ENCODE results near the gene DNM2. TPM values are rescaled to one million over a fixed set of nuclear protein-coding genes. Genes with fewer than 3 reads are reported as not detected.

DNM2 gene
- total and polyA plus RNA-seq, 8 donors, result 77.8 to 541 (median 277) TPM

DNA sequence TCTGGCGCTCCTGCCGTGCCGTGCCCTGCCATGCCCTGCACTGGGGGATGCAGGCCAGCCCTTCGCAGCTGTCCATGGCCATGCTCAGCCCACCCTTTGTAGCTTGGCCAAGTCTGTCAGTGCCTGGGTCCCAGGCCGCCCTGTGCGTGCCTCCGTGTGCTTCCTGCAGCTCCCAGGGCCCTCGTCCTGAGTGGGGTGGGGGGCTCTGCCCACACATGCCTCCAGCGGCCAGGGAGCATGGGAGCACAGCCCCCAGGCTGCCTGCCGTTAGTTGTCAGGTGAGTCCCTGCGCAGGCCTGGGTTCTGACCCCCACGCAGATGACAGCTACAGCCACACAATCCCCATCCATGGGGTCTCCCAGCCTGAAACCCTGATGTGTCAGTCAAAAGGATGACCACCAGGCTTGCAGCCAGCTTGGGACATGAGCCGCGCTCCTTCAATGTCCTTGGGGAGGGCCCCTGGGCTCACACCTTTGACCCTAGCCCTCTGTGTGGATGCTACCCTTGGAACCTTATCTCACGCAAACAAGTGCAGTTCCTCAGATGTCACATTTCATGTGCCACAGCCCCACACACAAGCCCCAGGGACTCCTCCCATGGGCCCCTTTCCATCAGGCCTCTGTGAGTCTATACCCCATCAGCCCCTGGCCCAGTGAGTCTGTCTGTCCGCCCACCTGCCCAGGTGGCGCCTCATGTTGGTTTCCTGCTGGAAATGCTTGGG, 93.7 kb downstream of the DNM2 start:
- Histone ChIP-seq H3K4me1 (peaks cover 0 to 63% (median 5%) of the 10 kb centered on the region in 4 donors), H3K27ac (peak overlapping the region in 3 of 5 donors; percentile 57 to 78 (median 65)), H3K4me3 (no peak overlapping the region), H3K9me3 (no peaks in the 10 kb centered on the region), H3K36me3 (peaks cover 52 to 100% (median 98%) of the 10 kb centered on the region in 4 donors), H3K27me3 (no peaks in the 10 kb centered on the region)
- WGBS, 5 donors, result 92 to 95% (median 92%) methylated on average over 9 to 17 of the region's 17 CpGs
- intact Hi-C loops (cut with DNase I; ENCODE audit: low total_unique reads), result no loop called here
- TF ChIP-seq POLR2AphosphoS5 (IDR thresholded peaks at IDR 0.05) (no peak), POLR2A (IDR thresholded peaks at IDR 0.05) (no peak), EP300 (IDR thresholded peaks at IDR 0.05) (no peak)
- TF ChIP-seq, protein P1, sequence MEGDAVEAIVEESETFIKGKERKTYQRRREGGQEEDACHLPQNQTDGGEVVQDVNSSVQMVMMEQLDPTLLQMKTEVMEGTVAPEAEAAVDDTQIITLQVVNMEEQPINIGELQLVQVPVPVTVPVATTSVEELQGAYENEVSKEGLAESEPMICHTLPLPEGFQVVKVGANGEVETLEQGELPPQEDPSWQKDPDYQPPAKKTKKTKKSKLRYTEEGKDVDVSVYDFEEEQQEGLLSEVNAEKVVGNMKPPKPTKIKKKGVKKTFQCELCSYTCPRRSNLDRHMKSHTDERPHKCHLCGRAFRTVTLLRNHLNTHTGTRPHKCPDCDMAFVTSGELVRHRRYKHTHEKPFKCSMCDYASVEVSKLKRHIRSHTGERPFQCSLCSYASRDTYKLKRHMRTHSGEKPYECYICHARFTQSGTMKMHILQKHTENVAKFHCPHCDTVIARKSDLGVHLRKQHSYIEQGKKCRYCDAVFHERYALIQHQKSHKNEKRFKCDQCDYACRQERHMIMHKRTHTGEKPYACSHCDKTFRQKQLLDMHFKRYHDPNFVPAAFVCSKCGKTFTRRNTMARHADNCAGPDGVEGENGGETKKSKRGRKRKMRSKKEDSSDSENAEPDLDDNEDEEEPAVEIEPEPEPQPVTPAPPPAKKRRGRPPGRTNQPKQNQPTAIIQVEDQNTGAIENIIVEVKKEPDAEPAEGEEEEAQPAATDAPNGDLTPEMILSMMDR (IDR thresholded peaks at IDR 0.05), result no peak
- DNase-seq, result no peak

DNA sequence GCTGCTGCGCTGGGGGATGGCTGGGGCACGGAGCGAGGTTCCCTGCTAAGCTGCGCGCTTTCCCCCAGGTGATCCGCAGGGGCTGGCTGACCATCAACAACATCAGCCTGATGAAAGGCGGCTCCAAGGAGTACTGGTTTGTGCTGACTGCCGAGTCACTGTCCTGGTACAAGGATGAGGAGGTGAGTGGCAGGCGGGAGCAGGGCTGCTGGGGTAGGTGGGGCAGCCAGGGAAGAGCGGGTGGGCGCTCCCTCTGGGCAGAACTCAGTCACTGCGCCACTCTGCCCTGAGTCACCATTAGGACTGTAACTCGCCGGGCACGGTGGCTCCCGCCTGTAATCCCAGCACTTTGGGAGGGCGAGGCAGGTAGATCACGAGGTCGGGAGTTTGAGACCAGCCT, 94.3 kb downstream of the DNM2 start:
- Histone ChIP-seq H3K4me3 (no peak overlapping the region), H3K27ac (peak overlapping the region in 4 of 5 donors; percentile 42 to 78 (median 61)), H3K9me3 (no peaks in the 10 kb centered on the region), H3K27me3 (no peaks in the 10 kb centered on the region), H3K36me3 (peaks cover 48 to 100% (median 98%) of the 10 kb centered on the region in 4 donors), H3K4me1 (peaks cover 0 to 63% (median 7%) of the 10 kb centered on the region in 4 donors)
- TF ChIP-seq EP300 (IDR thresholded peaks at IDR 0.05), result no peak
- TF ChIP-seq POLR2A (IDR thresholded peaks at IDR 0.05), result no peak
- TF ChIP-seq POLR2AphosphoS5 (IDR thresholded peaks at IDR 0.05), result no peak
- TF ChIP-seq, protein P1 (IDR thresholded peaks at IDR 0.05), result no peak
- intact Hi-C loops (cut with DNase I; ENCODE audit: low total_unique reads), result no loop called here
- WGBS, 5 donors, result 94 to 97% (median 96%) methylated on average over 14 to 19 of the region's 19 CpGs
- DNase-seq, result no peak

DNA sequence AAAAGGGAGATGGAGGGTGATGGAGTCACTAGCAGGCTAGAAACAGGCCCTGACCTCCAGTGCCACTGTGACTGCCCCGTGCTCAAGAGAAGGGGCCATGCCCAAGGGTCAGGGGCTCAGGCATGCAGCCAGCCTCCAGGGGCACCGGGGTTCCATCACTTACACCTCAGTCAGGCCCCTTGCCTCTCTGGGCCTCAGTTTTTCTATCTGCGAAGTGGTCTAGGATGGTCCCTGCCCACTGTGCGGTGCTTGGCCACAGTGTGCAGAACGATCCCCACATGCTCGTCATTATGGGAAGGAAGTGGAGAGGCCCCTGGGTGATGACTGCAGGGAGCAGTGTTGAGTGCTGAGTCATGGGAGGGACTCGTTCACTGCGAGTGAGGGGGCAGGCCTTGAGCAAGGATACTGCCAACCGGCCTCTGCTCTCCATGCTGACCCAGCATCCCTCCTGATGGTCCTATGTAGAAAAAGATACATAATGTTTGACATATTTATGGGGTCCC, 95.1 kb downstream of the DNM2 start:
- Histone ChIP-seq H3K27me3 (no peaks in the 10 kb centered on the region), H3K36me3 (peaks cover 48 to 100% (median 100%) of the 10 kb centered on the region in 4 donors), H3K9me3 (no peaks in the 10 kb centered on the region), H3K4me1 (peaks cover 0 to 63% (median 7%) of the 10 kb centered on the region in 4 donors), H3K27ac (peak overlapping the region in 4 of 5 donors; percentile 34 to 78 (median 61)), H3K4me3 (no peak overlapping the region)
- WGBS, 5 donors, result 59 to 77% (median 74%) methylated on average over 7 to 9 of the region's 9 CpGs
- TF ChIP-seq, protein P1 (IDR thresholded peaks at IDR 0.05), result no peak
- TF ChIP-seq EP300 (IDR thresholded peaks at IDR 0.05), result no peak
- TF ChIP-seq POLR2AphosphoS5 (IDR thresholded peaks at IDR 0.05), result no peak
- TF ChIP-seq POLR2A (IDR thresholded peaks at IDR 0.05), result no peak
- DNase-seq, result peak; percentile 33 to 52
- intact Hi-C loops (cut with DNase I; ENCODE audit: low total_unique reads), result no loop called here

DNA sequence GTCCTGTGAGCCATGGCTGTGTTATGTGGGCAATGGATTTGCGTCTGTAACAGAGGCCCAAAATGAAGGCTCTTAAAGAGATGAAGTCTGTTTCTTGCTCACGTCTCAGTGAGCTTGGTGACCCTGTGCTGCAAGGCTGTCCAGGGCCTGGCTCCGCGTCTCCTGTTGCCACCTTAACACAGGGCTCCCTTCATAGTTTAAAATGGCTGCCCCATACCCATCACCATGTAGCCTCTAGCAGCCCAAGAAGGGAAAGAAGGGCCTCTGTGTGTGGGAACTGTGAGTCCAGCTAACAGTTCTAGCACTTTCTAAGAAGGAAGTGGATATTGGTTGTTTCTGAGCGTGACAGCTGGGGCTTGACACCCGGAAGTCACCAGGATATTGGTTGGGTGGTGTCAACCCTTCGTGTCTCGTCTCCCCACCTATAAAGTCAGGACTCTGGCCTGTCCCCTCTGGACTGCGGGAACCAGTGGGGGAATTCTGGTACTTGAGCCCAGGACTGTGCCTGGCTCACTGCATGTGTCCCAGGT, 97.2 kb downstream of the DNM2 start:
- H3K36me3 ChIP-seq, result peaks cover 57 to 100% (median 100%) of the 10 kb centered on the region in 4 donors
- H3K9me3 ChIP-seq, result no peaks in the 10 kb centered on the region
- H3K27me3 ChIP-seq, result no peaks in the 10 kb centered on the region
- peak overlapping the region in 3 of 5 donors; percentile 74 to 86 (median 83) for H3K27ac ChIP-seq
- WGBS, 5 donors, result 90 to 96% (median 95%) methylated on average over 9 of the region's 9 CpGs
- H3K4me3 ChIP-seq, result no peak overlapping the region
- DNase-seq, result no peak
- TF ChIP-seq EP300 (IDR thresholded peaks at IDR 0.05) (no peak), POLR2A (IDR thresholded peaks at IDR 0.05) (no peak), POLR2AphosphoS5 (IDR thresholded peaks at IDR 0.05) (no peak)
- TF ChIP-seq, protein P1 (IDR thresholded peaks at IDR 0.05), result no peak
- peaks cover 0 to 56% (median 7%) of the 10 kb centered on the region in 4 donors for H3K4me1 ChIP-seq
- intact Hi-C loops (cut with DNase I; ENCODE audit: low total_unique reads), result no loop called here
